ENCODE data around the gene GNAI1. TPM values are rescaled to one million over a fixed set of nuclear protein-coding genes. Genes with fewer than 3 reads are reported as not detected.

The GNAI1 gene
- total RNA-seq, 4 donors from 2014 or later = 29.4 to 78.5 (median 35.5) TPM

DNA sequence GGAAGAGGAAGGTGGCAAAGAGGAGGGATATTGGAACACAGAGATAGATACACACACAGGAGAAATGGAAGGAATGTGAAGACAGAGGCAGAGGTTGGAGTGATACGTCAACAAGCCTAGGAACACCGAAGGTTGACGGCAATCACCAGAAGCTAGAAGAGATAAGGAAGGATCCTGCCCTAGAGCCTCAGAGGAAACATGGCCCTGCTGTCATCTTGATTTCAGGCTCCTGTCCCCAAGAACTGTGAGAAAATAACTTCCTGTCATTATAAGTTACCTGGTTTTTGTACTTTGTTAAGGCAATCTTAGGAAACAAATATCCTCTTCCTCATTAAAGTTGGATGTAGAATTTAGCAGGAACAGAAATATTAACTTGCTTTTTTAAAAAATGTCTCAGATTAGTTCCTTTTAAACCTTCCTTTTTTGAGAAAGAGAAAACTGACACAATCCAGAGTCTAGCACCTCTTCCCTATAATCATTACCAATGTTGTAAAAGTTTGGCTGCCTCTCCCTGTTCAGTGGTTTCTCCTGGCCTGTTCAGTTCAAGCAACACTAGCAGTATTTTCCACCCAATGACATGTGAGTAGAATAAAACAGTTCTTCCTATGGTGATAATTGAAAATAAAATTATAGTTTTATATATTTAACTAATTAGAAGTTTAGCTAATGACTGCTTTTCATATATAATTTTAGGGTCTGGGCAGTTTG, 28.8 kb upstream of the GNAI1 start:
- WGBS, 2 donors = 89 to 91% methylated on average over 3 of the region's 3 CpGs

DNA sequence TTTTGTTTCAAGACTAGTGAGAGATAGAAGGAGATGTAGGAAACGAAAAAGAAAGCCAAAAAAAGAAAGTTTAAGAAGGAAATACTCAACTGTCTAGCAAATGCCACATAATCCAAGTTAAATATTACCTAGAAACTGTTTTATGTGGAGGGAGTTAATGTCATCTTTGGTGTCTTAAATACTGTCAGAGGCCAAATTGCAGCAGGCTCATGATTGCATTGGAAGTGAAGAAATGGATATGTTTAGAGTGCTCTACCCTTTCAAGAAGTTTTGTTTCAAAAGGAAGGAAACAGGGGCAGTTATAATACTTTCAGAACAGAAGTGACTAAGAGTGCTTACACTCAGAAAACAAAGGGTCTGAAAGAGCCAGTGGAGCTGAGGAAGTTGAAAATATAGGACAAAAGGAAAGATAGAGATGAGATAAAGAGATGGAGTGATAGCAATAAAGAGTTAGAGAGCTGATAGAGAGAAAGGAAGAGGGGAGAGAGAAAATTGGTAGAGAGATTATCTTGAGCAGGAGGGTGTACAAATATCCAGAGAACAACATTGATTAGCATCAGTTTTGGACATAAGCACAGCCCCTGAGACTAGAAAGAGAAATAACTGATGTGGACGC, 28.0 kb upstream of the GNAI1 start:
- WGBS, 2 donors = 73 to 76% methylated on average over 2 of the region's 2 CpGs
- H3K27me3 ChIP-seq = no peaks in the 10 kb centered on the region
- H3K4me1 ChIP-seq = peaks cover 0 to 7% (median 2%) of the 10 kb centered on the region in 4 donors
- no peak overlapping the region for H3K4me3 ChIP-seq
- no peaks in the 10 kb centered on the region for H3K36me3 ChIP-seq
- no peak overlapping the region for H3K27ac ChIP-seq
- no peaks in the 10 kb centered on the region for H3K9me3 ChIP-seq
- no peak for DNase-seq (ENCODE audit: low spot score in 2 of 2)
- TF ChIP-seq, protein P1, sequence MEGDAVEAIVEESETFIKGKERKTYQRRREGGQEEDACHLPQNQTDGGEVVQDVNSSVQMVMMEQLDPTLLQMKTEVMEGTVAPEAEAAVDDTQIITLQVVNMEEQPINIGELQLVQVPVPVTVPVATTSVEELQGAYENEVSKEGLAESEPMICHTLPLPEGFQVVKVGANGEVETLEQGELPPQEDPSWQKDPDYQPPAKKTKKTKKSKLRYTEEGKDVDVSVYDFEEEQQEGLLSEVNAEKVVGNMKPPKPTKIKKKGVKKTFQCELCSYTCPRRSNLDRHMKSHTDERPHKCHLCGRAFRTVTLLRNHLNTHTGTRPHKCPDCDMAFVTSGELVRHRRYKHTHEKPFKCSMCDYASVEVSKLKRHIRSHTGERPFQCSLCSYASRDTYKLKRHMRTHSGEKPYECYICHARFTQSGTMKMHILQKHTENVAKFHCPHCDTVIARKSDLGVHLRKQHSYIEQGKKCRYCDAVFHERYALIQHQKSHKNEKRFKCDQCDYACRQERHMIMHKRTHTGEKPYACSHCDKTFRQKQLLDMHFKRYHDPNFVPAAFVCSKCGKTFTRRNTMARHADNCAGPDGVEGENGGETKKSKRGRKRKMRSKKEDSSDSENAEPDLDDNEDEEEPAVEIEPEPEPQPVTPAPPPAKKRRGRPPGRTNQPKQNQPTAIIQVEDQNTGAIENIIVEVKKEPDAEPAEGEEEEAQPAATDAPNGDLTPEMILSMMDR (IDR thresholded peaks at IDR 0.05) = no peak
- TF ChIP-seq POLR2A (IDR thresholded peaks at IDR 0.05) (no peak), EP300 (IDR thresholded peaks at IDR 0.05) (no peak)

More for the DNA sequence above, 28.8 kb upstream of the GNAI1 start:
- Histone ChIP-seq H3K27me3 (no peaks in the 10 kb centered on the region), H3K4me3 (no peak overlapping the region), H3K9me3 (no peaks in the 10 kb centered on the region), H3K4me1 (peaks cover 0 to 7% (median 2%) of the 10 kb centered on the region in 4 donors), H3K36me3 (no peaks in the 10 kb centered on the region), H3K27ac (no peak overlapping the region)
- TF ChIP-seq, protein P1 (IDR thresholded peaks at IDR 0.05) = no peak
- TF ChIP-seq POLR2A (IDR thresholded peaks at IDR 0.05) = no peak
- TF ChIP-seq EP300 (IDR thresholded peaks at IDR 0.05) = no peak
- DNase-seq (ENCODE audit: low spot score in 2 of 2) = no peak

DNA sequence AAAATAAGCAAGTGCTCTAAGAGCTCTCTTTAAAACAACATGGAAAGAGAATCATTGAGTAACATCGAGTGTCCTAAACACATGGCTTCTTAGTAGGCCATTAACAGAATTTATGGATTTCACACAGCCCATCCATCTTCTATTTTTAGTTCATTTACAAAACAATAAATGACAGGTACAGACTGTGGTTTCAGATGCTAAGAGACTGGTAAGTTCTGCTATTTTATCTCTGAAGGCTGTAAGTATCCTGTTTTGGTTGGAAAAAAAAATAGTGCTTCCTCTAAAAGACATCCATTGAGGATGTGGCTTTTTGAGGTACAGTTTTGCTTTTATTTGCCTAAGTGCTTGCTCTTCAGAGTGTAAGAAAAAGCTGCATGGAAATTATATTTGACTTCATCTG, 27.4 kb upstream of the GNAI1 start:
- no peaks in the 10 kb centered on the region for H3K27me3 ChIP-seq
- H3K9me3 ChIP-seq = no peaks in the 10 kb centered on the region
- H3K4me3 ChIP-seq = no peak overlapping the region
- peaks cover 0 to 7% (median 2%) of the 10 kb centered on the region in 4 donors for H3K4me1 ChIP-seq
- no peaks in the 10 kb centered on the region for H3K36me3 ChIP-seq
- WGBS, 2 donors = 64 to 80% methylated on average over 1 of the region's 1 CpG
- TF ChIP-seq POLR2A (IDR thresholded peaks at IDR 0.05) (no peak), EP300 (IDR thresholded peaks at IDR 0.05) (no peak)
- TF ChIP-seq, protein P1 (IDR thresholded peaks at IDR 0.05) = no peak
- H3K27ac ChIP-seq = no peak overlapping the region
- DNase-seq (ENCODE audit: low spot score in 2 of 2) = no peak

DNA sequence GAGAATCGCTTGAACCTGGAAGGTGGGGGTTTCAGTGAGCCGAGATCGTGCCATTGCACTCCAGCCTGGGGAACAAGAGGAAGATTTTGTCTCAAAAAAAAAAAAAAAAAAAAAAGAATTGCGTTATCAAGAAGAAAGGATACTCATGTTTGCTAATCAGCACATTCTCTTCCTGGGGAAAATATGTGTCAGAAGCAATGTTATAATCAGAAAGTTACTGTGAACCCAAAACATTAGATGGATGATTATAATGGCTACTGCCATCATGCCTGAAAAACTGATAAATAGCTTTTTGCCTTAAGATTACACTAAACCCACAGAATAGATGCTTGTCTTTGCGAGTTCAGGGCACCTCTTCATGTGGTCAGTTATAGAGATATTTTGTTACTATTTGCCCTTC, 24.3 kb upstream of the GNAI1 start:
- peaks cover 0 to 7% (median 2%) of the 10 kb centered on the region in 4 donors for H3K4me1 ChIP-seq
- H3K36me3 ChIP-seq = no peaks in the 10 kb centered on the region
- H3K27me3 ChIP-seq = no peaks in the 10 kb centered on the region
- TF ChIP-seq, protein P1 (IDR thresholded peaks at IDR 0.05) = no peak
- no peak for TF ChIP-seq EP300 (IDR thresholded peaks at IDR 0.05)
- no peak for TF ChIP-seq POLR2A (IDR thresholded peaks at IDR 0.05)
- H3K9me3 ChIP-seq = no peaks in the 10 kb centered on the region
- no peak overlapping the region for H3K4me3 ChIP-seq
- no peak overlapping the region for H3K27ac ChIP-seq
- DNase-seq (ENCODE audit: low spot score in 2 of 2) = no peak
- 92 to 96% methylated on average over 5 of the region's 5 CpGs for WGBS, 2 donors

DNA sequence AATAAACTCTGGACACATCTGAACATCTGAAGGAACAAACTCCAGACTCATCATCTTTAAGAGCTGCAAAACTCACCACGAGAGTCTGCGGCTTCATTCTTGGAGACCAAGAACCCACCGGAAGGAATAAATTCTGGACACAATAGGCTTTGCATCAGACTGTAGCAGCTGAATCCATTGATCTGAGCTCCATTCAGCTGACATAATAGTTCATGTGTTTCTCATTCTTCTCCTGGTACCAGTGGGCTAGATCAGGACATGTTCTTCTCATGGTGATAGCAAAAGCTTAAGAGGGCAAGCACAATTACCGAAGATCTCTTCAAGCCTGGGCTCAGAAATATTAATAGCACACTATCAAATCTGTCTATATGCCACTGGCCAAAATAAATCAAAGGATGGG, 20.5 kb upstream of the GNAI1 start:
- no peak for DNase-seq (ENCODE audit: low spot score in 2 of 2)
- Histone ChIP-seq H3K27me3 (no peaks in the 10 kb centered on the region), H3K27ac (no peak overlapping the region), H3K36me3 (no peaks in the 10 kb centered on the region), H3K4me1 (no peaks in the 10 kb centered on the region), H3K4me3 (no peak overlapping the region), H3K9me3 (no peaks in the 10 kb centered on the region)
- no peak for TF ChIP-seq POLR2A (IDR thresholded peaks at IDR 0.05)
- TF ChIP-seq EP300 (IDR thresholded peaks at IDR 0.05) = no peak
- TF ChIP-seq, protein P1 (IDR thresholded peaks at IDR 0.05) = no peak
- 65 to 75% methylated on average over 4 of the region's 4 CpGs for WGBS, 2 donors

Data from tibial nerve (tissue), 4 donors.